ENCODE data around the gene HPSE2. TPM values are rescaled to one million over a fixed set of nuclear protein-coding genes. Genes with fewer than 3 reads are reported as not detected.

HPSE2 gene
- total RNA-seq, 1 experiment from 2014 or later: not detected

DNA sequence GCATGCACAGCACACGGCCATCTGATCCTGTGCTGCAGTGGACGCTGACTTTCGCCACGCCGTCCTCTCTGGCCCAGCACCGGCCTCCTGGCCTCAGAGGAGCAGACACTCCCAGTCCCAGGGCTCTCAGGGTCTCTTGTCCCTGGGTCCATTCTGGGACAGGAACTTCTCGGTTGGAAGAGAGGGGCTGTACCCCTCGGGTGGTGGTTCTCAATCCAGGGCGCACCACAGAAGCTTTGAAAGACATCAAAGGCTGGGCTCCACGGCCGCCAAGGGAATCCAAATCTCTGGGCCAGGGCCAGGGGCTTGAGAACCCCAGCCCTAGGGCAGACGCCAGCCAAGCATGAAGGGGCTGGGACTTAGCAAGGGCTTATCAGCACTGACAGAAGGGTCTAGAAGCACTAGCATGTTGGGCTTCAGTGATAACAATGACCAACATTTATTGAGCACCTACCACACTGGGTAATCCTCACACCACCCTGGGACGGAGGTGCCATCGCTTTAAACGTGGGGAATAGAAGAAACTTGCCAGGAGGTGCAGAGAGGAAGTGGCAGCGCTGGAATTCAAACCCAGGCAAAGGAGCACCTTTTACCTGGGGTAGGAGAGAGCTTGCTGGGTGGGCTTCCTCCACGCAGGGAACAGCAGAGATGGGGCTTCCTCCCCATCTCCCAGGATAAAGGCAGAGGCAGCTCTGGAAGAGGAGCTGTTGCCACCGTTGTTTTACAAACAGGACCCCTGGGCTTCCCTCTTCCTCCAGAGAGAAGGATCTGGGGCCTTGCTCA is 818.9 kb downstream of the HPSE2 start:
- Histone ChIP-seq H3K4me1 (peaks cover 5% of the 10 kb centered on the region), H3K4me3 (ENCODE audit: low read depth, low read length) (no peak overlapping the region), H3K27me3 (replicated peaks; ENCODE audit: control insufficient read depth, insufficient read depth, low read length) (no peaks in the 10 kb centered on the region), H3K36me3 (ENCODE audit: control insufficient read depth, insufficient read depth, low read length) (no peaks in the 10 kb centered on the region), H3K9me3 (no peaks in the 10 kb centered on the region)
- H3K27ac Mint-ChIP-seq (ENCODE audit: unreplicated experiment): no peak overlapping the region
- BruUV-seq (replicated peaks): no TSS peak
- H3K27me3 Mint-ChIP-seq (ENCODE audit: insufficient read depth, unreplicated experiment): no peaks in the 10 kb centered on the region
- ChIA-PET POLR2A (no interaction called here), CTCF (no interaction called here)
- no peak overlapping the region for H3K4me3 Mint-ChIP-seq (ENCODE audit: unreplicated experiment)
- no peak for DNase-seq
- intact Hi-C loops (cut with micrococcal nuclease; ENCODE audit: unreplicated experiment): loop anchor here (10.0 kb wide), 1 partner anchor 152 kb away; the partner anchor contains the start of gene LOXL4
- H3K36me3 Mint-ChIP-seq (ENCODE audit: insufficient read depth, unreplicated experiment): no peaks in the 10 kb centered on the region
- TF ChIP-seq, protein P1, sequence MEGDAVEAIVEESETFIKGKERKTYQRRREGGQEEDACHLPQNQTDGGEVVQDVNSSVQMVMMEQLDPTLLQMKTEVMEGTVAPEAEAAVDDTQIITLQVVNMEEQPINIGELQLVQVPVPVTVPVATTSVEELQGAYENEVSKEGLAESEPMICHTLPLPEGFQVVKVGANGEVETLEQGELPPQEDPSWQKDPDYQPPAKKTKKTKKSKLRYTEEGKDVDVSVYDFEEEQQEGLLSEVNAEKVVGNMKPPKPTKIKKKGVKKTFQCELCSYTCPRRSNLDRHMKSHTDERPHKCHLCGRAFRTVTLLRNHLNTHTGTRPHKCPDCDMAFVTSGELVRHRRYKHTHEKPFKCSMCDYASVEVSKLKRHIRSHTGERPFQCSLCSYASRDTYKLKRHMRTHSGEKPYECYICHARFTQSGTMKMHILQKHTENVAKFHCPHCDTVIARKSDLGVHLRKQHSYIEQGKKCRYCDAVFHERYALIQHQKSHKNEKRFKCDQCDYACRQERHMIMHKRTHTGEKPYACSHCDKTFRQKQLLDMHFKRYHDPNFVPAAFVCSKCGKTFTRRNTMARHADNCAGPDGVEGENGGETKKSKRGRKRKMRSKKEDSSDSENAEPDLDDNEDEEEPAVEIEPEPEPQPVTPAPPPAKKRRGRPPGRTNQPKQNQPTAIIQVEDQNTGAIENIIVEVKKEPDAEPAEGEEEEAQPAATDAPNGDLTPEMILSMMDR (IDR thresholded peaks at IDR 0.05; ENCODE audit: insufficient read depth in 1 of 2, low read depth in 1 of 2, low read length in 1 of 2, severe bottlenecking in 1 of 2, unreplicated experiment in 1 of 2): no peak
- H3K4me1 Mint-ChIP-seq (ENCODE audit: low read depth, unreplicated experiment): no peaks in the 10 kb centered on the region
- no peaks in the 10 kb centered on the region for H3K9me3 Mint-ChIP-seq (ENCODE audit: unreplicated experiment)

DNA sequence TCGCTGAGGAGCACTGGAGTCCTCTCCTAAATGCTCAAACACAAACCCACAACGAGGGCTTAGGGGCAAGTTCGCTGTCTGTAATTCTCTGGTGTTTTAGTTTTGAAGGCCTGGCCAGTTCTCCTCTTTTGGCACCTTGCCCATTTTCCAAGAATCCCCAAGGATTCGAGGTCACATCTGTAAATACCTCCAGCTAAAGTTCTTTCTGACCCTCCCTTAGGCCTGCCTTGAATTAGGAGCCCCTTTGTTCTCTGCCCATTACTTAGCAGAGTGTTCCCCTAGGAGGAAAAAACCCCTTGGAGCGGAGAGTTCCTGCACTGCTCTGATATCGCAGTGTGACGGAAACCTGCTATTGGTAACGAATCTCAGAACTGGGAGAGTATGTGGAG is 819.9 kb downstream of the HPSE2 start:
- intact Hi-C loops (cut with micrococcal nuclease; ENCODE audit: unreplicated experiment): loop anchor here (10.0 kb wide), 1 partner anchor 151 kb away; the partner anchor contains the start of gene LOXL4
- Mint-ChIP-seq H3K4me3 (ENCODE audit: unreplicated experiment) (peak overlapping the region; percentile 83), H3K36me3 (ENCODE audit: insufficient read depth, unreplicated experiment) (no peaks in the 10 kb centered on the region), H3K9me3 (ENCODE audit: unreplicated experiment) (no peaks in the 10 kb centered on the region), H3K27me3 (ENCODE audit: insufficient read depth, unreplicated experiment) (no peaks in the 10 kb centered on the region), H3K27ac (ENCODE audit: unreplicated experiment) (no peak overlapping the region), H3K4me1 (ENCODE audit: low read depth, unreplicated experiment) (no peaks in the 10 kb centered on the region)
- POLR2A ChIA-PET: no interaction called here
- no peak for DNase-seq
- CTCF ChIA-PET: interaction anchor here (1.4 kb wide), 1 partner anchor 9 kb away, joined by 3 read pairs; no protein-coding TSS in a partner anchor
- no TSS peak for BruUV-seq (replicated peaks)
- Histone ChIP-seq H3K4me1 (peaks cover 5% of the 10 kb centered on the region), H3K4me3 (ENCODE audit: low read depth, low read length) (no peak overlapping the region), H3K36me3 (ENCODE audit: control insufficient read depth, insufficient read depth, low read length) (no peaks in the 10 kb centered on the region), H3K27me3 (replicated peaks; ENCODE audit: control insufficient read depth, insufficient read depth, low read length) (no peaks in the 10 kb centered on the region), H3K9me3 (no peaks in the 10 kb centered on the region)
- TF ChIP-seq, protein P1 (IDR thresholded peaks at IDR 0.05; ENCODE audit: insufficient read depth in 1 of 2, low read depth in 1 of 2, low read length in 1 of 2, severe bottlenecking in 1 of 2, unreplicated experiment in 1 of 2): no peak

DNA sequence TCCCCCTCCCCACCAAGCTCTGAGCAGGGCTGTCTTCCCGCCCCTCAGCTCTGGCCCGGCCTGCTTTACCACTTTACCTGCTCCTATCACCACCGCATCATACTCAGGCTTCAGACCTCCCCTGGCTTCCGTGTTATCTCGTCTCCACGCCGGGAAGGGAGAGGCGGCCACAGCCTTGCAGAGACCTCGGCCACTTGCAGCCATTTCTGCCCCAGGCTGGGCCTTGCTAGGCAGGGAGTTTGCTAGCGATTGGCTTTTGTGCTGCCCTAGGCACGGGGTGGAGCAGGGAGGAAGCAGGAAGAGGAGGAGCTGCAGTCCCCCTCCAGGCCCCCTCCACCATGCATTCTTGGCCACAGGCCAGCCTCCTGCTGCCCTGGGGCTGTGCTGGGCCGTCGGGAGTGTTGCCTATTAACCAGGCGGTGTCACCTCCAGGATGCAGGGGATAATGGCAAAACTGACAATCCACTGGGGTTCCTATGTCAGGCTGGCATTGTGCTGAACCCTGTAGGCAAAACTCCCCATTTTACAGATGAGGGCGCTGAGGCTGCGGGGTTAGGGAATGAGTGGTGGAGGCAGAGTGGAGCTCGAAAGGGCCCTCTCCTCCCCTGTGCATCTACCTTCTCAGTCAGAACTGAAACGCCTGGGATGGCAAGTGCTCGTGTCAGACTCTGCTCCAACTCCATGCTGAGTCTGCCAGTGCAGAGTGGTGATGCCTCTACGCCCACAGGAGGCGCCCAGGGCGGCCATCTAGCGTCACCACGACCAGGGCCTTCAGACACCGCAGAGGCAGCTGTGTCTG is 820.5 kb downstream of the HPSE2 start, which contains the start of gene PYROXD2:
Gene PYROXD2, minus strand, starts transcription at position 251 of the 799 bp plus-strand sequence. Its CDS starts 47 bp downstream, at position 204.
- H3K4me3 ChIP-seq (ENCODE audit: low read depth, low read length): peak within 1 kb of the TSS; percentile 54
- Mint-ChIP-seq H3K36me3 (ENCODE audit: insufficient read depth, unreplicated experiment) (no peaks in the 10 kb centered on the region), H3K9me3 (ENCODE audit: unreplicated experiment) (no peaks in the 10 kb centered on the region), H3K4me3 (ENCODE audit: unreplicated experiment) (peak within 1 kb of the TSS; percentile 83), H3K4me1 (ENCODE audit: low read depth, unreplicated experiment) (no peaks in the 10 kb centered on the region), H3K27me3 (ENCODE audit: insufficient read depth, unreplicated experiment) (no peaks in the 10 kb centered on the region), H3K27ac (ENCODE audit: unreplicated experiment) (peak within 1 kb of the TSS; percentile 89)
- no TSS peak for BruUV-seq (replicated peaks)
- H3K27me3 ChIP-seq (replicated peaks; ENCODE audit: control insufficient read depth, insufficient read depth, low read length): no peaks in the 10 kb centered on the region
- no peaks in the 10 kb centered on the region for H3K36me3 ChIP-seq (ENCODE audit: control insufficient read depth, insufficient read depth, low read length)
- intact Hi-C loops (cut with micrococcal nuclease; ENCODE audit: unreplicated experiment): loop anchor here (10.0 kb wide), 1 partner anchor 150 kb away; the partner anchor contains the start of gene LOXL4
- CTCF ChIA-PET: interaction anchor here (1.4 kb wide), 2 partner anchors 9 to 10 kb away, joined by 3 read pairs; no protein-coding TSS in a partner anchor
- peaks cover 5% of the 10 kb centered on the region for H3K4me1 ChIP-seq
- TF ChIP-seq, protein P1 (IDR thresholded peaks at IDR 0.05; ENCODE audit: insufficient read depth in 1 of 2, low read depth in 1 of 2, low read length in 1 of 2, severe bottlenecking in 1 of 2, unreplicated experiment in 1 of 2): no peak
- peak; percentile 81 to 89 for DNase-seq
- POLR2A ChIA-PET: interaction anchor here (0.5 kb wide), 1 partner anchor 13 kb away, joined by 3 read pairs; no protein-coding TSS in a partner anchor
- H3K9me3 ChIP-seq: no peaks in the 10 kb centered on the region

Measured in Caco-2 (cell line).